B cell (primary cell): ENCODE results near the gene DLG2. TPM values are rescaled to one million over a fixed set of nuclear protein-coding genes. Genes with fewer than 3 reads are reported as not detected.

Source experiments
- ATAC-seq: fragments of 200-7000 bp; cut with Tn5 transposase; one replicate; pipeline ENCODE4 v1.10.0; 2021; ENCODE audit warnings: low read depth, mild to moderate bottlenecking, moderate number of reproducible peaks, moderate library complexity
- CTCF ChIA-PET: fragments of 350-600 bp; sonication (Branson Sonifier 250); formaldehyde crosslinking; loops from one replicate; lab custom pipeline; 2021; ENCODE audit warnings: antibody characterized with exemption, inconsistent platforms; lab: Charles Lee
- POLR2A ChIA-PET: fragments of 350-600 bp; sonication (Branson Sonifier 250); formaldehyde crosslinking; loops from one replicate; lab custom pipeline; 2021; ENCODE audit warnings: antibody characterized with exemption; lab: Charles Lee
- DNase-seq: peaks from one replicate; pipeline ENCODE4 v3.0.0; 2013
- H2AFZ ChIP-seq: 2 replicates; pipeline ENCODE4 v1.6.1; 2012; ENCODE audit warnings: mild to moderate bottlenecking, low read depth, low read length; ENCODE audit not compliant: insufficient read depth, poor library complexity, severe bottlenecking
- H3K27ac ChIP-seq, 2 donors: 1 replicate in 1 of 2; 2 replicates in 1 of 2; pipeline ENCODE4 v1.5.1; 2012 to 2013; ENCODE audit warnings: low read length in 2 of 2, mild to moderate bottlenecking in 2 of 2, moderate library complexity in 1 of 2
- H3K27me3 ChIP-seq, 4 experiments: fragments of 200-600 bp in 1 of 4; sonication (generic) in 1 of 4; replicated peaks in 1 of 4; 1 replicate in 2 of 4; 2 replicates in 2 of 4; pipeline versions ENCODE4 v1.6.1 to v1.7.0; 2013 to 2016; ENCODE audit warnings: low read length in 3 of 4, mild to moderate bottlenecking in 2 of 4, mixed read lengths in 1 of 4, moderate library complexity in 1 of 4; ENCODE audit not compliant: insufficient read depth in 4 of 4, control insufficient read depth in 3 of 4; ENCODE audit errors: control extremely low read depth in 1 of 4
- H3K36me3 ChIP-seq, 2 experiments: replicated peaks in 1 of 2; 1 replicate in 1 of 2; 2 replicates in 1 of 2; pipeline versions ENCODE4 v1.6.1 to v1.7.1; 2013; ENCODE audit warnings: low read length in 1 of 2; ENCODE audit not compliant: insufficient read depth in 2 of 2, control insufficient read depth in 1 of 2; ENCODE audit errors: control extremely low read depth in 1 of 2, extremely low read depth in 1 of 2
- H3K4me1 ChIP-seq, 2 donors: fragments of 200-600 bp in 1 of 2; sonication (generic) in 1 of 2; 1 replicate in 1 of 2; 2 replicates in 1 of 2; pipeline versions ENCODE4 v1.5.1 to v1.6.1; 2013 to 2017; ENCODE audit warnings: low read length in 2 of 2; ENCODE audit not compliant: control insufficient read depth in 2 of 2, insufficient read depth in 2 of 2
- H3K4me2 ChIP-seq: replicated peaks from 2 replicates; pipeline ENCODE3; 2012; ENCODE audit warnings: mild to moderate bottlenecking, low read depth, low read length; ENCODE audit not compliant: poor library complexity, severe bottlenecking
- H3K4me3 ChIP-seq, 5 experiments: fragments of 200-600 bp in 1 of 5; sonication (generic) in 1 of 5; 1 replicate in 3 of 5; 2 replicates in 2 of 5; pipeline versions ENCODE4 v1.5.1 to v1.7.0; 2011 to 2016; ENCODE audit warnings: low read length in 4 of 5, mild to moderate bottlenecking in 4 of 5, low read depth in 2 of 5, control low read depth in 1 of 5, moderate library complexity in 1 of 5; ENCODE audit not compliant: insufficient read depth in 1 of 5; ENCODE audit errors: control extremely low read depth in 1 of 5, extremely low read depth in 1 of 5
- H3K79me2 ChIP-seq: fragments of 200-600 bp; sonication (generic); one replicate; pipeline ENCODE4 v1.6.0; 2016; ENCODE audit warnings: low read length; ENCODE audit not compliant: control insufficient read depth, insufficient read depth
- H3K9ac ChIP-seq: fragments of 200-600 bp; sonication (generic); 2 replicates; pipeline ENCODE4 v1.6.1; 2017; ENCODE audit warnings: mild to moderate bottlenecking, low read length, moderate library complexity
- H3K9me3 ChIP-seq, 3 donors: one replicate each; pipeline versions ENCODE4 v1.6.1 to v1.7.1; 2013; ENCODE audit warnings: low read length in 2 of 3; ENCODE audit not compliant: control insufficient read depth in 2 of 3, insufficient read depth in 1 of 3; ENCODE audit errors: control extremely low read depth in 1 of 3
- H4K20me1 ChIP-seq: 2 replicates; pipeline ENCODE4 v1.6.0; 2012; ENCODE audit warnings: mild to moderate bottlenecking, low read length; ENCODE audit not compliant: insufficient read depth, control insufficient read depth, poor library complexity, severe bottlenecking
- H3K27ac Mint-ChIP-seq: one replicate; pipeline ENCODE4 v1.8.0; 2021; ENCODE audit warnings: mixed read lengths
- H3K27me3 Mint-ChIP-seq: one replicate; pipeline ENCODE4 v1.8.0; 2021; ENCODE audit warnings: mixed read lengths
- H3K4me1 Mint-ChIP-seq: one replicate; pipeline ENCODE4 v1.8.0; 2021; ENCODE audit warnings: mixed read lengths
- H3K4me3 Mint-ChIP-seq: one replicate; pipeline ENCODE4 v1.8.0; 2021; ENCODE audit warnings: mixed read lengths
- H3K9me3 Mint-ChIP-seq: one replicate; pipeline ENCODE4 v1.8.0; 2022; ENCODE audit warnings: mixed read lengths; ENCODE audit not compliant: insufficient read depth
- EZH2 ChIP-seq: IDR thresholded peaks from 2 replicates; pipeline ENCODE4 v1.6.1; 2012; ENCODE audit warnings: borderline replicate concordance, low read depth, mild to moderate bottlenecking, moderate library complexity, low read length; ENCODE audit not compliant: insufficient read depth, poor library complexity, severe bottlenecking
- WGBS: methylation state at CpG from one replicate; pipeline ENCODE4 v1.1.5; 2013; ENCODE audit warnings: missing lambda C conversion rate; ENCODE audit not compliant: insufficient coverage; 5-methylcytosine and 5-hydroxymethylcytosine counted together
- intact Hi-C: fragments of 100-400 bp; cut with micrococcal nuclease; formaldehyde crosslinking; loops from one replicate; pipeline ENCODE4 v1.10.0; 2022
- polyA plus RNA-seq: library from polyadenylated mRNA; depleted of rRNA; stranded (reverse); fragments of >200 nt; gene quantifications from 2 replicates; pipeline ENCODE4 v1.2.3, GENCODE V29; 2012
- total RNA-seq, 2 donors: library from RNA; stranded (reverse); fragments of 120-200 nt in 1 of 2; gene quantifications; 1 replicate in 1 of 2; 2 replicates in 1 of 2; pipeline versions ENCODE4 v1.2.3 to v1.2.4, GENCODE V29; 2013 to 2022
- TF ChIP-seq, protein P1 (sequence below): fragments of 200-600 bp; IDR thresholded peaks from one replicate; pipeline ENCODE4 v1.8.0; 2022; ENCODE audit warnings: antibody characterized with exemption, mild to moderate bottlenecking

The DLG2 gene
- total and polyA plus RNA-seq, 2 donors (not counting 1 experiment from before 2014, with no cell fraction given) = 0.54 to 5.4 TPM

DNA sequence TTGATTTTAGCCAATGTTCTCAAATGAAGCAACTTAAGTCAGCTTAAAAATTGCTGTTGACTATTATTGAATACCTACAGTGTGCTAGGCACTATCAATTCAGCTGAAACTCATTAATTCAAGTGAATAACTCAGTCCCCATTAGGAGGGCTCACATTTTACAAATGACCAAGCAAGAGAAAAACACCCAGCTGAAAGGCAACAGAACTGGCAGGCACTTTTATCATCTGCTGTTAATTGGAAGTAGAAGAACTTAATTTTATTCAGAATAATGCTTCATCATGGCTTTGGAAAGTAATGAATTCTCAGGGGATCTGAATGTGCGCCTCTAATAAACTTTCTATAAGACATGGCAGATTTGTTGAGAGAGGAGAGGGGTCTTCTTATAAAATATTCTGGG is 1066.9 kb downstream of the DLG2 start:
- H3K9ac ChIP-seq = no peak overlapping the region
- TF ChIP-seq EZH2 = no peak
- TF ChIP-seq, protein P1, sequence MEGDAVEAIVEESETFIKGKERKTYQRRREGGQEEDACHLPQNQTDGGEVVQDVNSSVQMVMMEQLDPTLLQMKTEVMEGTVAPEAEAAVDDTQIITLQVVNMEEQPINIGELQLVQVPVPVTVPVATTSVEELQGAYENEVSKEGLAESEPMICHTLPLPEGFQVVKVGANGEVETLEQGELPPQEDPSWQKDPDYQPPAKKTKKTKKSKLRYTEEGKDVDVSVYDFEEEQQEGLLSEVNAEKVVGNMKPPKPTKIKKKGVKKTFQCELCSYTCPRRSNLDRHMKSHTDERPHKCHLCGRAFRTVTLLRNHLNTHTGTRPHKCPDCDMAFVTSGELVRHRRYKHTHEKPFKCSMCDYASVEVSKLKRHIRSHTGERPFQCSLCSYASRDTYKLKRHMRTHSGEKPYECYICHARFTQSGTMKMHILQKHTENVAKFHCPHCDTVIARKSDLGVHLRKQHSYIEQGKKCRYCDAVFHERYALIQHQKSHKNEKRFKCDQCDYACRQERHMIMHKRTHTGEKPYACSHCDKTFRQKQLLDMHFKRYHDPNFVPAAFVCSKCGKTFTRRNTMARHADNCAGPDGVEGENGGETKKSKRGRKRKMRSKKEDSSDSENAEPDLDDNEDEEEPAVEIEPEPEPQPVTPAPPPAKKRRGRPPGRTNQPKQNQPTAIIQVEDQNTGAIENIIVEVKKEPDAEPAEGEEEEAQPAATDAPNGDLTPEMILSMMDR = no peak
- H3K9me3 ChIP-seq = no peaks in the 10 kb centered on the region
- H2AFZ ChIP-seq = no peak overlapping the region
- Mint-ChIP-seq H3K4me1 (no peaks in the 10 kb centered on the region), H3K27me3 (peaks cover 4% of the 10 kb centered on the region), H3K4me3 (no peak overlapping the region), H3K9me3 (no peaks in the 10 kb centered on the region), H3K27ac (no peak overlapping the region)
- ATAC-seq = no peak
- no peaks in the 10 kb centered on the region for H3K36me3 ChIP-seq
- intact Hi-C loops = no loop called here
- no peaks in the 10 kb centered on the region for H3K4me1 ChIP-seq
- CTCF ChIA-PET = interaction anchor here (0.6 to 8.6 kb wide), 4 partner anchors 10 to 1030 kb away, joined by 4 to 74 read pairs (median 10); no protein-coding TSS in a partner anchor
- POLR2A ChIA-PET = no interaction called here
- no peaks in the 10 kb centered on the region for H3K79me2 ChIP-seq
- WGBS = no CpG with 5 or more reads among the region's 1 CpG
- H4K20me1 ChIP-seq = no peaks in the 10 kb centered on the region
- H3K27ac ChIP-seq = no peak overlapping the region
- no peak overlapping the region for H3K4me2 ChIP-seq
- no peak overlapping the region for H3K4me3 ChIP-seq
- H3K27me3 ChIP-seq = no peaks in the 10 kb centered on the region
- DNase-seq = no peak

DNA sequence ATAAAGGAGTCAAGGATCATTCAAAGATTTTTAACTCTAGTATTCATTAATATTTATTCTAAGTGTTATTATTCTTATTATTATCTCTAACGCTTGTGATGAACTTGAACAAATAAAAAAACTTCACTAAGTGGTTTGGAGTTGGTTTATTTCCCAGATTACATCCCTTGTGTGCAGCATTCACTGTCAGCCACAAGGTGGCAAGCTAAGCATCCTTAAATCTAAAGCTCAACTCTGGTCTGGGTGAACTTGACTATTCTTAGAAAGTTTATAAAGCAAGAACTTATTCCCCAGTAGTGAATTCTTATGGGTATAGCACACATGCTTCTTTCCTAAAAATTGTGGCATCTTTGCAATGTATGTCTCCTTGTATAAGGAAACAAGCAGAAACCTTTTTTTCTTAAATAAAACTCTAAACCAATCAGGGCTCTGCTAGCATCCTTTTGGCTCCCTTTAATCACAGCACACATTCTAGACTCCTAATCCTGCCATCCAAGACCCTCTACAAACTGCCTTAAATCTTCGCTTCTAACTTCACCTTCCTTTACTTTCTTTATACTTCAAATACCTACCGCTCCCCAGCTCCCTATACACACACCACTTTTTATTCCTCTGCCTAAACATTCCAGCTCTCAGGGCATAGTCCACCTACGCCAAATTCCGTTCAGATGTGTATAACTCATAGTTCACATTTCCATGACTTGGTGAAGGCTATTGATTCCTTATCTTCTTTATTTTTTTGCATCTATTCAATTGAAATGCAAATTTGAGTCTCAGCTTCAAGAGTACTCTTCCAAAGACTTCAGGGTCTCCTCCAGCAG is 1068.8 kb downstream of the DLG2 start:
- intact Hi-C loops = loop anchor here (1.0 to 5.0 kb wide), 2 partner anchors 624 to 1033 kb away; no protein-coding TSS in a partner anchor
- Histone ChIP-seq H3K9me3 (no peaks in the 10 kb centered on the region), H3K4me3 (no peak overlapping the region), H3K27me3 (no peaks in the 10 kb centered on the region), H2AFZ (no peak overlapping the region), H3K4me1 (no peaks in the 10 kb centered on the region), H3K27ac (no peak overlapping the region), H3K79me2 (no peaks in the 10 kb centered on the region), H3K9ac (no peak overlapping the region), H4K20me1 (no peaks in the 10 kb centered on the region), H3K4me2 (no peak overlapping the region), H3K36me3 (no peaks in the 10 kb centered on the region)
- peaks cover 4% of the 10 kb centered on the region for H3K27me3 Mint-ChIP-seq
- H3K4me3 Mint-ChIP-seq = no peak overlapping the region
- CTCF ChIA-PET = interaction anchor here (0.6 to 8.6 kb wide), 15 partner anchors 9 to 1070 kb away, joined by 3 to 74 read pairs (median 4); partner anchors contain the start of gene TMEM126B
- peak; percentile 54 for ATAC-seq
- H3K9me3 Mint-ChIP-seq = no peaks in the 10 kb centered on the region
- POLR2A ChIA-PET = no interaction called here
- H3K27ac Mint-ChIP-seq = no peak overlapping the region
- 89% methylated on average over 4 of the region's 5 CpGs for WGBS
- peaks cover 3% of the 10 kb centered on the region for H3K4me1 Mint-ChIP-seq
- TF ChIP-seq, protein P1 = peak; percentile 85
- TF ChIP-seq EZH2 = no peak
- DNase-seq = peak; percentile 48
